ENCODE measurements around the gene CKAP2L. TPM values are rescaled to one million over a fixed set of nuclear protein-coding genes. Genes with fewer than 3 reads are reported as not detected.

CKAP2L gene
- total and polyA plus RNA-seq, 9 of the 15 experiments (the other 6 are each of a cell fraction or from before 2014, with no cell fraction given): 10.4 to 21.9 (median 14.2) TPM

DNA sequence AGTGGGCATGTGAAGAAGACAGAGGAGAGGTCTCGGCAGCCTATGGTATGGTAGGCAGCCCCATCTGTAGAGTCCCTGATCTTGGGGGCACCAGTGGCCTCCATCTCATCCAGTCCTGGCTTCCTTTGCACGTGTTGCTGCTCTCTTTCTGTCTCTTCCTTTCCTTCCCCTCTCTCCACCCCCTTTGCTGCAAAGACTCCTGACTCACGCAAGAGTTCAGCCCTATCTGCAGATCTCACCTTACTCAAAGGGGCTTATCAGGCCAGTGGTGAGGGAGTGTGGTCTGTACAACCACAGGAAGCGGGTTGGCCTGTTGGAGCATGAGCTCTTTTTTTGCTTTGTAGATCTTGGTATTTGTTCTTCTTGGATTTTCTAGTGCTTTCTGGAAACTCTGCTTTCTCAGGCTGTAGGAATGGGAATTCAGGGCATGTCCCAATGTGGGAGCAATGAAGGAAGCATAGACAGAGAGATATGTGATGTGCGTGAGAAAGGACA is 58.2 kb downstream of the CKAP2L start (continued):
- TF ChIP-seq BMI1 (IDR thresholded peaks at IDR 0.05; ENCODE audit: low read length): no peak
- TF ChIP-seq, protein P1, sequence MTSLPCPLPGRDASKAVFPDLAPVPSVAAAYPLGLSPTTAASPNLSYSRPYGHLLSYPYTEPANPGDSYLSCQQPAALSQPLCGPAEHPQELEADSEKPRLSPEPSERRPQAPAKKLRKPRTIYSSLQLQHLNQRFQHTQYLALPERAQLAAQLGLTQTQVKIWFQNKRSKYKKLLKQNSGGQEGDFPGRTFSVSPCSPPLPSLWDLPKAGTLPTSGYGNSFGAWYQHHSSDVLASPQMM (CRISPR knock-in tag; IDR thresholded peaks at IDR 0.05): no peak
- TF ChIP-seq ZKSCAN8 (CRISPR knock-in tag; IDR thresholded peaks at IDR 0.05): no peak
- TF ChIP-seq, protein P2, sequence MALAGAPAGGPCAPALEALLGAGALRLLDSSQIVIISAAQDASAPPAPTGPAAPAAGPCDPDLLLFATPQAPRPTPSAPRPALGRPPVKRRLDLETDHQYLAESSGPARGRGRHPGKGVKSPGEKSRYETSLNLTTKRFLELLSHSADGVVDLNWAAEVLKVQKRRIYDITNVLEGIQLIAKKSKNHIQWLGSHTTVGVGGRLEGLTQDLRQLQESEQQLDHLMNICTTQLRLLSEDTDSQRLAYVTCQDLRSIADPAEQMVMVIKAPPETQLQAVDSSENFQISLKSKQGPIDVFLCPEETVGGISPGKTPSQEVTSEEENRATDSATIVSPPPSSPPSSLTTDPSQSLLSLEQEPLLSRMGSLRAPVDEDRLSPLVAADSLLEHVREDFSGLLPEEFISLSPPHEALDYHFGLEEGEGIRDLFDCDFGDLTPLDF (CRISPR knock-in tag; IDR thresholded peaks at IDR 0.05): peak; percentile 49
- TF ChIP-seq HDAC1 (IDR thresholded peaks at IDR 0.05): peak; percentile 98 to 99
- TF ChIP-seq NFXL1 (CRISPR knock-in tag; IDR thresholded peaks at IDR 0.05): peak; percentile 46; the same call in 1 of the 2 replicates
- TF ChIP-seq CBX1 (IDR thresholded peaks at IDR 0.05; ENCODE audit: low read depth): no peak
- no peak for TF ChIP-seq ETS2 (tag; IDR thresholded peaks at IDR 0.05; ENCODE audit: borderline replicate concordance, poor library complexity, severe bottlenecking)
- no peak for TF ChIP-seq ZNF444 (CRISPR knock-in tag; IDR thresholded peaks at IDR 0.05)
- peak; percentile 97 for TF ChIP-seq SOX6 (IDR thresholded peaks at IDR 0.05)
- TF ChIP-seq, protein P3, sequence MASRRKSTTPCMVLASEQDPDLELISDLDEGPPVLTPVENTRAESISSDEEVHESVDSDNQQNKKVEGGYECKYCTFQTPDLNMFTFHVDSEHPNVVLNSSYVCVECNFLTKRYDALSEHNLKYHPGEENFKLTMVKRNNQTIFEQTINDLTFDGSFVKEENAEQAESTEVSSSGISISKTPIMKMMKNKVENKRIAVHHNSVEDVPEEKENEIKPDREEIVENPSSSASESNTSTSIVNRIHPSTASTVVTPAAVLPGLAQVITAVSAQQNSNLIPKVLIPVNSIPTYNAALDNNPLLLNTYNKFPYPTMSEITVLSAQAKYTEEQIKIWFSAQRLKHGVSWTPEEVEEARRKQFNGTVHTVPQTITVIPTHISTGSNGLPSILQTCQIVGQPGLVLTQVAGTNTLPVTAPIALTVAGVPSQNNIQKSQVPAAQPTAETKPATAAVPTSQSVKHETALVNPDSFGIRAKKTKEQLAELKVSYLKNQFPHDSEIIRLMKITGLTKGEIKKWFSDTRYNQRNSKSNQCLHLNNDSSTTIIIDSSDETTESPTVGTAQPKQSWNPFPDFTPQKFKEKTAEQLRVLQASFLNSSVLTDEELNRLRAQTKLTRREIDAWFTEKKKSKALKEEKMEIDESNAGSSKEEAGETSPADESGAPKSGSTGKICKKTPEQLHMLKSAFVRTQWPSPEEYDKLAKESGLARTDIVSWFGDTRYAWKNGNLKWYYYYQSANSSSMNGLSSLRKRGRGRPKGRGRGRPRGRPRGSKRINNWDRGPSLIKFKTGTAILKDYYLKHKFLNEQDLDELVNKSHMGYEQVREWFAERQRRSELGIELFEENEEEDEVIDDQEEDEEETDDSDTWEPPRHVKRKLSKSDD (conservative IDR thresholded peaks at IDR 0.05; ENCODE audit: low read length): no peak
- TF ChIP-seq SRSF1 (IDR thresholded peaks at IDR 0.05; ENCODE audit: low read depth, low read length): no peak
- no peak for TF ChIP-seq MCM3 (IDR thresholded peaks at IDR 0.05)
- TF ChIP-seq, protein P4, sequence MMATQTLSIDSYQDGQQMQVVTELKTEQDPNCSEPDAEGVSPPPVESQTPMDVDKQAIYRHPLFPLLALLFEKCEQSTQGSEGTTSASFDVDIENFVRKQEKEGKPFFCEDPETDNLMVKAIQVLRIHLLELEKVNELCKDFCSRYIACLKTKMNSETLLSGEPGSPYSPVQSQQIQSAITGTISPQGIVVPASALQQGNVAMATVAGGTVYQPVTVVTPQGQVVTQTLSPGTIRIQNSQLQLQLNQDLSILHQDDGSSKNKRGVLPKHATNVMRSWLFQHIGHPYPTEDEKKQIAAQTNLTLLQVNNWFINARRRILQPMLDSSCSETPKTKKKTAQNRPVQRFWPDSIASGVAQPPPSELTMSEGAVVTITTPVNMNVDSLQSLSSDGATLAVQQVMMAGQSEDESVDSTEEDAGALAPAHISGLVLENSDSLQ (IDR thresholded peaks at IDR 0.05): 0 out of 2 replicates have a peak, but pooled peaks have one; percentile 21
- peak; percentile 94 for TF ChIP-seq ZBTB7A (IDR thresholded peaks at IDR 0.05; ENCODE audit: borderline replicate concordance, control insufficient read depth, low read depth, low read length)
- TF ChIP-seq ZNF561 (CRISPR knock-in tag; conservative IDR thresholded peaks at IDR 0.05): no peak
- peak; percentile 58; the same call in 1 of the 2 replicates for TF ChIP-seq ZNF134 (CRISPR knock-in tag; conservative IDR thresholded peaks at IDR 0.05)
- TF ChIP-seq SMAD1 (IDR thresholded peaks at IDR 0.05; ENCODE audit: low read depth, low read length, partially characterized antibody): peak; percentile 72
- TF ChIP-seq, protein P5, sequence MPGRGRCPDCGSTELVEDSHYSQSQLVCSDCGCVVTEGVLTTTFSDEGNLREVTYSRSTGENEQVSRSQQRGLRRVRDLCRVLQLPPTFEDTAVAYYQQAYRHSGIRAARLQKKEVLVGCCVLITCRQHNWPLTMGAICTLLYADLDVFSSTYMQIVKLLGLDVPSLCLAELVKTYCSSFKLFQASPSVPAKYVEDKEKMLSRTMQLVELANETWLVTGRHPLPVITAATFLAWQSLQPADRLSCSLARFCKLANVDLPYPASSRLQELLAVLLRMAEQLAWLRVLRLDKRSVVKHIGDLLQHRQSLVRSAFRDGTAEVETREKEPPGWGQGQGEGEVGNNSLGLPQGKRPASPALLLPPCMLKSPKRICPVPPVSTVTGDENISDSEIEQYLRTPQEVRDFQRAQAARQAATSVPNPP (IDR thresholded peaks at IDR 0.05; ENCODE audit: borderline replicate concordance, insufficient read depth, insufficient read length): no peak
- 0 out of 2 replicates have a peak, but pooled peaks have one; percentile 21 for TF ChIP-seq BCL6 (CRISPR knock-in tag; IDR thresholded peaks at IDR 0.05)
- TF ChIP-seq ZNF133 (CRISPR knock-in tag; IDR thresholded peaks at IDR 0.05): no peak
- peak; percentile 93 for TF ChIP-seq MYNN (IDR thresholded peaks at IDR 0.05)
- no peak for TF ChIP-seq MYNN (CRISPR knock-in tag; IDR thresholded peaks at IDR 0.05)
- TF ChIP-seq GTF2E2 (tag; IDR thresholded peaks at IDR 0.05): no peak
